ENCODE results near the gene NDUFV1. TPM values are rescaled to one million over a fixed set of nuclear protein-coding genes. Genes with fewer than 3 reads are reported as not detected.
"Not testable (repeated sequence)": the region's sequence is repeated elsewhere in the genome, so short reads cannot be mapped to it uniquely, and the experiment has no call there.

Gene NDUFV1
- total RNA-seq, 1 experiment from 2014 or later: 242 TPM

DNA sequence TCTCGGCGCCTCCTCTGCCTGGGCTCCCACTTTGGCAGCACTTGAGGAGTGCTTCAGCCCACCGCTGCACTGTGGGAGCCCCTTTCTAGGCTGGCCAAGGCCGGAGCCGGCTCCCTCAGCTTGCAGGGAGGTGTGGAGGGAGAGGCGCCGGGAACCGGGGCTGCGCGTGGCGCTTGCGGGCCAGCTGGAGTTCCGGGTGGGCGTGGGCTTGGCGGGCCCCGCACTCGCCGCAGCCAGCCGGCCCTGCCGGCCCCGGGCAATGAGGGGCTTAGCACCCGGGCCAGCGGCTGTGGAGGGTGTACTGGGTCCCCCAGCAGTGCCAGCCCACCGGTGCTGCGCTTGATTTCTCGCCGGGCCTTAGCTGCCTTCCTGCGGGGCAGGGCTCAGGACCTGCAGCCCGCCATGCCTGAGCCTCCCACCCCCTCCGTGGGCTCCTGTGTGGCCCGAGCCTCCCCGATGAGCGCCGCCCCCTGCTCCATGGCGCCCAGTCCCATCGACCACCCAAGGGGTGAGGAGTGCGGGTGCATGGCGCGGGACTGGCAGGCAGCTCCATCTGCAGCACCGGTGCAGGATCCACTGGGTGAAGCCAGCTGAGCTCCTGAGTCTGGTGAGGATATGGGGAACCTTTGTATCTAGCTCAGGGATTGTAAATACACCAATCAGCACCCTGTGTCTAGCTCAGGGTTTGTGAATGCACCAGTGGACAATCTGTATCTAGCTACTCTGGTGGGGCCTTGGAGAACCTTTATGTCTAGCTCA, 12.3 kb downstream of the NDUFV1 start:
- BruUV-seq (replicated peaks); H3K9ac ChIP-seq (ENCODE audit: low read length); H3K9me3 ChIP-seq (ENCODE audit: control insufficient read depth in 1 of 2, insufficient read depth in 1 of 2, low read depth in 1 of 2, low read length in 2 of 2); H3K79me2 ChIP-seq (ENCODE audit: insufficient read depth, low read length); H3K36me3 ChIP-seq (ENCODE audit: control insufficient read depth in 1 of 2, insufficient read depth in 2 of 2, low read length in 2 of 2); H4K20me1 ChIP-seq (ENCODE audit: insufficient read depth); intact Hi-C loops (cut with micrococcal nuclease); H3K4me3 ChIP-seq (replicated peaks in 1 of 2; ENCODE audit: low read depth in 1 of 2, low read length in 2 of 2); H3K4me2 ChIP-seq (ENCODE audit: low read length); ATAC-seq; H3K9me2 ChIP-seq (ENCODE audit: insufficient read depth); H3K4me1 ChIP-seq (ENCODE audit: control insufficient read depth in 1 of 2, insufficient read depth in 2 of 2, low read length in 2 of 2); H3K27me3 ChIP-seq (ENCODE audit: insufficient read depth, low read length); H3K27ac ChIP-seq (ENCODE audit: low read depth, low read length); RAD21 ChIA-PET (ENCODE audit: low non-redundant PET in 1 of 2, low total read pairs in 2 of 2, uncharacterized antibody in 2 of 2, unreplicated experiment in 2 of 2); DNase-seq (ENCODE audit: low read depth, low spot score); H2AFZ ChIP-seq (ENCODE audit: low read depth, low read length, poor library complexity, severe bottlenecking): not testable (repeated sequence)
- ChIA-PET CTCF (interaction anchor here (1.3 kb wide), 1 partner anchor 11 kb away, joined by 15 read pairs; the partner anchor contains the start of gene NUDT8), POLR2A (interaction anchor here (0.9 kb wide), 1 partner anchor 10 kb away, joined by 3 read pairs; the partner anchor contains the start of gene NUDT8)

DNA sequence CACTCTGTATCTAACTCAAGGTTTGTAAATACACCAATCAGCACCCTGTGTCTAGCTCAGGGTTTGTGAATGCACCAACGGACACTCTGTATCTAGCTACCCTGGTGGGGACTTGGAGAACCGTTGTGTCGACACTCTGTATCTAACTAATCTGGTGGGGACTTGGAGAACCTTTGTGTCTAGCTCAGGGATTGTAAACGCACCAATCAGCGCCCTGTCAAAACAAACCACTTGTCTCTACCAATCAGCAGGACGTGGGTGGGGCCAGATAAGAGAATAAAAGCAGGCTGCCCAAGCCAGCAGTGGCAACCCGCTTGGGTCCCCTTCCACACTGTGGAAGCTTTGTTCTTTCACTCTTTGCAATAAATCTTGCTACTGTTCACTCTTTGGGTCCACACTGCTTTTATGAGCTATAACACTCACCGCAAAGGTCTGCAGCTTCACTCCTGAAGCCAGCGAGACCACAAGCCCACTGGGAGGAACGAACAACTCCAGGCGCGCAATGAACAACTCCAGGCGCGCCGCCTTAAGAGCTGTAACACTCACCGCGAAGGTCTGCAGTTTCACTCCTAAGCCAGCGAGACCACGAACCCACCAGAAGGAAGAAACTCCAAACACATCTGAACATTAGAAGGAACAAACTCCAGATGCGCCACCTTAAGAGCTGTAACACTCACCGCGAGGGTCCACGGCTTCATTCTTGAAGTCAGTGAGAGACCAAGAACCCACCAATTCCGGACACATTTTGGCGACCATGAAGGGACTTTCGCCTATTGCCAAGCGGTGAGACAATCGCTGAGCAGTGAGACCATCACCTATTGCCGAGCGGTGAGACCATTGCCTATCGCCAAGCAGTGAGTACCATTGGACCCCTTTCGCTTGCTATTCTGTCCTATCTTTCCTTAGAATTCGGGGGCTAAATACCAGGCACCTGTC, 13.2 kb downstream of the NDUFV1 start:
- H3K4me3 ChIP-seq (replicated peaks in 1 of 2; ENCODE audit: low read depth in 1 of 2, low read length in 2 of 2); intact Hi-C loops (cut with micrococcal nuclease); H3K9me2 ChIP-seq (ENCODE audit: insufficient read depth); H3K27me3 ChIP-seq (ENCODE audit: insufficient read depth, low read length); H3K4me1 ChIP-seq (ENCODE audit: control insufficient read depth in 1 of 2, insufficient read depth in 2 of 2, low read length in 2 of 2); H3K36me3 ChIP-seq (ENCODE audit: control insufficient read depth in 1 of 2, insufficient read depth in 2 of 2, low read length in 2 of 2); H3K27ac ChIP-seq (ENCODE audit: low read depth, low read length); H3K9me3 ChIP-seq (ENCODE audit: control insufficient read depth in 1 of 2, insufficient read depth in 1 of 2, low read depth in 1 of 2, low read length in 2 of 2); DNase-seq (ENCODE audit: low read depth, low spot score); BruUV-seq (replicated peaks); RAD21 ChIA-PET (ENCODE audit: low non-redundant PET in 1 of 2, low total read pairs in 2 of 2, uncharacterized antibody in 2 of 2, unreplicated experiment in 2 of 2); H2AFZ ChIP-seq (ENCODE audit: low read depth, low read length, poor library complexity, severe bottlenecking); H4K20me1 ChIP-seq (ENCODE audit: insufficient read depth); H3K9ac ChIP-seq (ENCODE audit: low read length); H3K4me2 ChIP-seq (ENCODE audit: low read length); H3K79me2 ChIP-seq (ENCODE audit: insufficient read depth, low read length); ATAC-seq: not testable (repeated sequence)
- CTCF ChIA-PET: interaction anchor here (0.6 to 1.3 kb wide), 2 partner anchors 10 to 232 kb away, joined by 4 to 15 read pairs; partner anchors contain the start of gene NUDT8
- POLR2A ChIA-PET: interaction anchor here (0.9 kb wide), 1 partner anchor 9 kb away, joined by 3 read pairs; the partner anchor contains the start of gene NUDT8

DNA sequence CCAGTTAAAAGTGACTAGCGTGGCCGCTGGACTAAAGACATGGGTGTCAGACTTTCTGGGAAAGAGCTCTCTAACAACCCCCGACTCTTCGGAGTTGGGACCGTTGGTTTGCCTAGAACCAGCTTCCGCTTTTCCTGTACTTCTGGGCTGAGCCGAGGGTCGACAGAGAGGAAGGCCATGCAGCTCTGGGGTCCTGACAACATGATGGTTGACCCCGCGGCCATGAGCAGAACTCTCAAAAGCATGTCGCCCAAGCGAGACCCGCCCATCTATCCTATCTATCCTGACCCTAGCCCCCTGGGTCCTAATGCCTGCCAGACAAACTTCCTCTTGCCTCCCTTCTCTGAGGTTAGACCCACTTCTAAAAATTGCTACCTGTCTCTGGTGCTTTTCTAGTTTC, 13.9 kb downstream of the NDUFV1 start:
- POLR2A ChIA-PET; BruUV-seq (replicated peaks); DNase-seq (ENCODE audit: low read depth, low spot score): not testable (repeated sequence)

DNA sequence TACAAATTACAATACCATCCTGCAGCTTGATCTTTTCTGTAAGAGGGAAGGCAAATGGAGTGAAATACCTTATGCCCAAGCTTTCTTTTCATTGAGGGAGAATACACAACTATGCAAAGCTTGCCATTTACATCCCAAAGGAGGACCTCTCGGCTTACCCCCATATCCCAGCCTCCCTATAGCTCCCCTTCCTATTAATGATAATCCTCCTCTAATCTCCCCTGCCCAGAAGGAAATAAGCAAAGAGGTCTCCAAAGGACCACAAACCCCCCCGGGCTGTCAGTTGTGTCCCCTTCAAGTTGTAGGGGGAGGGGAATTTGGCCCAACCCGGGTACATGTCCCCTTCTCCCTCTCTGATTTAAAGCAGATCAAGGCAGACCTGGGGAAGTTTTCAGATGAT, 15.2 kb downstream of the NDUFV1 start:
- RAD21 ChIA-PET (ENCODE audit: low non-redundant PET in 1 of 2, low total read pairs in 2 of 2, uncharacterized antibody in 2 of 2, unreplicated experiment in 2 of 2); BruUV-seq (replicated peaks): not testable (repeated sequence)

More for the DNA sequence above, 13.9 kb downstream of the NDUFV1 start:
- H3K9me2 ChIP-seq (ENCODE audit: insufficient read depth); H3K4me3 ChIP-seq (replicated peaks in 1 of 2; ENCODE audit: low read depth in 1 of 2, low read length in 2 of 2); H3K4me1 ChIP-seq (ENCODE audit: control insufficient read depth in 1 of 2, insufficient read depth in 2 of 2, low read length in 2 of 2); intact Hi-C loops (cut with micrococcal nuclease); H3K4me2 ChIP-seq (ENCODE audit: low read length); H3K9me3 ChIP-seq (ENCODE audit: control insufficient read depth in 1 of 2, insufficient read depth in 1 of 2, low read depth in 1 of 2, low read length in 2 of 2); H3K27me3 ChIP-seq (ENCODE audit: insufficient read depth, low read length); H4K20me1 ChIP-seq (ENCODE audit: insufficient read depth); H3K9ac ChIP-seq (ENCODE audit: low read length); ATAC-seq; H3K79me2 ChIP-seq (ENCODE audit: insufficient read depth, low read length); H3K36me3 ChIP-seq (ENCODE audit: control insufficient read depth in 1 of 2, insufficient read depth in 2 of 2, low read length in 2 of 2); RAD21 ChIA-PET (ENCODE audit: low non-redundant PET in 1 of 2, low total read pairs in 2 of 2, uncharacterized antibody in 2 of 2, unreplicated experiment in 2 of 2); H2AFZ ChIP-seq (ENCODE audit: low read depth, low read length, poor library complexity, severe bottlenecking); H3K27ac ChIP-seq (ENCODE audit: low read depth, low read length): not testable (repeated sequence)
- CTCF ChIA-PET: interaction anchor here (0.6 kb wide), 1 partner anchor 233 kb away, joined by 4 read pairs; no protein-coding TSS in a partner anchor

More for the DNA sequence above, 15.2 kb downstream of the NDUFV1 start:
- CTCF ChIA-PET; H3K9me3 ChIP-seq (ENCODE audit: control insufficient read depth in 1 of 2, insufficient read depth in 1 of 2, low read depth in 1 of 2, low read length in 2 of 2); H4K20me1 ChIP-seq (ENCODE audit: insufficient read depth); H3K27me3 ChIP-seq (ENCODE audit: insufficient read depth, low read length); H3K4me3 ChIP-seq (replicated peaks in 1 of 2; ENCODE audit: low read depth in 1 of 2, low read length in 2 of 2); H3K4me2 ChIP-seq (ENCODE audit: low read length); H3K9me2 ChIP-seq (ENCODE audit: insufficient read depth); H3K79me2 ChIP-seq (ENCODE audit: insufficient read depth, low read length); intact Hi-C loops (cut with micrococcal nuclease); H3K36me3 ChIP-seq (ENCODE audit: control insufficient read depth in 1 of 2, insufficient read depth in 2 of 2, low read length in 2 of 2); ATAC-seq; H3K9ac ChIP-seq (ENCODE audit: low read length); H2AFZ ChIP-seq (ENCODE audit: low read depth, low read length, poor library complexity, severe bottlenecking); POLR2A ChIA-PET; H3K27ac ChIP-seq (ENCODE audit: low read depth, low read length); DNase-seq (ENCODE audit: low read depth, low spot score); H3K4me1 ChIP-seq (ENCODE audit: control insufficient read depth in 1 of 2, insufficient read depth in 2 of 2, low read length in 2 of 2): not testable (repeated sequence)

Data from HCT116 (cell line).